ENCODE data around the gene SELENON. TPM values are rescaled to one million over a fixed set of nuclear protein-coding genes. Genes with fewer than 3 reads are reported as not detected.

Gene SELENON
- total RNA-seq, 1 experiment from 2014 or later = 57.2 TPM

GRCh38 chr1:25774206-25774803 lies 25.7 kb upstream of the SELENON start:
- Histone ChIP-seq H3K36me3 (ENCODE audit: control insufficient read depth, insufficient read depth, low read length) (no peaks in the 10 kb centered on the region), H3K4me1 (ENCODE audit: control insufficient read depth, insufficient read depth, low read length) (peaks cover 27% of the 10 kb centered on the region), H3K27me3 (ENCODE audit: control insufficient read depth, insufficient read depth, low read length) (no peaks in the 10 kb centered on the region), H3K9me3 (ENCODE audit: control insufficient read depth, insufficient read depth, low read depth, low read length) (no peaks in the 10 kb centered on the region), H3K27ac (ENCODE audit: low read length) (peak overlapping the region; percentile 25; the same call in 1 of the 2 replicates), H3K4me3 (ENCODE audit: low read depth in 2 of 2, low read length in 2 of 2) (no peak overlapping the region)
- in situ Hi-C loops (cut with HindIII; ENCODE audit: low pct_unique_long_range_greater_than_20kb, low sequenced_read_pairs) = no loop called here
- intact Hi-C loops (cut with micrococcal nuclease; ENCODE audit: unreplicated experiment) = no loop called here
- DNase-seq (ENCODE audit: low read depth, low spot score) = no peak
- ChIA-PET CTCF (interaction anchor here (0.6 kb wide), 1 partner anchor 64 kb away, joined by 3 read pairs; no protein-coding TSS in a partner anchor), POLR2A (no interaction called here)
- TF ChIP-seq SIN3A (IDR thresholded peaks at IDR 0.05; ENCODE audit: borderline replicate concordance, insufficient read depth, low read depth, low read length) (no peak), POLR2AphosphoS5 (IDR thresholded peaks at IDR 0.05; ENCODE audit: low read depth, low read length) (no peak), CTCF (IDR thresholded peaks at IDR 0.05) (no peak), TCF7L2 (IDR thresholded peaks at IDR 0.05; ENCODE audit: low read depth, low read length) (no peak), REST (IDR thresholded peaks at IDR 0.05; ENCODE audit: insufficient read depth in 1 of 2, low read depth in 2 of 2, low read length in 1 of 2) (no peak)
- BruUV-seq (replicated peaks) = no TSS peak
- ATAC-seq = no peak

- peak; percentile 35 for ATAC-seq
- intact Hi-C loops (cut with micrococcal nuclease; ENCODE audit: unreplicated experiment) = no loop called here
Observed at GRCh38 chr1:25774921-25775771, 24.8 kb upstream of the SELENON start.

More at GRCh38 chr1:25774921-25775771, 24.8 kb upstream of the SELENON start:
- TF ChIP-seq TCF7L2 (IDR thresholded peaks at IDR 0.05; ENCODE audit: low read depth, low read length) (peak; percentile 73; the same call in 1 of the 2 replicates), REST (IDR thresholded peaks at IDR 0.05; ENCODE audit: insufficient read depth in 1 of 2, low read depth in 2 of 2, low read length in 1 of 2) (no peak)
- in situ Hi-C loops (cut with HindIII; ENCODE audit: low pct_unique_long_range_greater_than_20kb, low sequenced_read_pairs) = no loop called here
- ChIA-PET POLR2A (no interaction called here), CTCF (interaction anchor here (0.6 kb wide), 1 partner anchor 65 kb away, joined by 3 read pairs; no protein-coding TSS in a partner anchor)
- H3K36me3 ChIP-seq (ENCODE audit: control insufficient read depth, insufficient read depth, low read length) = no peaks in the 10 kb centered on the region
- no peak for DNase-seq (ENCODE audit: low read depth, low spot score)
- H3K27ac ChIP-seq (ENCODE audit: low read length) = no peak overlapping the region; the same call in 1 of the 2 replicates
- H3K4me1 ChIP-seq (ENCODE audit: control insufficient read depth, insufficient read depth, low read length) = peaks cover 27% of the 10 kb centered on the region
- H3K27me3 ChIP-seq (ENCODE audit: control insufficient read depth, insufficient read depth, low read length) = no peaks in the 10 kb centered on the region
- no peaks in the 10 kb centered on the region for H3K9me3 ChIP-seq (ENCODE audit: control insufficient read depth, insufficient read depth, low read depth, low read length)
- BruUV-seq (replicated peaks) = no TSS peak
- no peak overlapping the region for H3K4me3 ChIP-seq (ENCODE audit: low read depth in 2 of 2, low read length in 2 of 2)
